HG02642 (cell line): ENCODE results near the gene QPRT.
A peak's percentile ranks its signal among the peaks of the same experiment; 100 is the strongest.
"Not testable (repeated sequence)": the region's sequence is repeated elsewhere in the genome, so short reads cannot be mapped to it uniquely, and the experiment has no call there.

Source experiments
- ATAC-seq: cut with Tn5 transposase; IDR thresholded peaks from one replicate; pipeline ENCODE4 v1.9.1; 2021; ENCODE audit warnings: mild to moderate bottlenecking; ENCODE audit not compliant: unreplicated experiment, poor library complexity

The QPRT gene

GRCh38 chr16:29710227-29711219 is 31.5 kb downstream of the QPRT start:
- ATAC-seq: no peak

- ATAC-seq: no peak
Observed at GRCh38 chr16:29712809-29713208, 33.8 kb downstream of the QPRT start.

- no peak for ATAC-seq
Observed at GRCh38 chr16:29714396-29714795, 35.4 kb downstream of the QPRT start.

DNA sequence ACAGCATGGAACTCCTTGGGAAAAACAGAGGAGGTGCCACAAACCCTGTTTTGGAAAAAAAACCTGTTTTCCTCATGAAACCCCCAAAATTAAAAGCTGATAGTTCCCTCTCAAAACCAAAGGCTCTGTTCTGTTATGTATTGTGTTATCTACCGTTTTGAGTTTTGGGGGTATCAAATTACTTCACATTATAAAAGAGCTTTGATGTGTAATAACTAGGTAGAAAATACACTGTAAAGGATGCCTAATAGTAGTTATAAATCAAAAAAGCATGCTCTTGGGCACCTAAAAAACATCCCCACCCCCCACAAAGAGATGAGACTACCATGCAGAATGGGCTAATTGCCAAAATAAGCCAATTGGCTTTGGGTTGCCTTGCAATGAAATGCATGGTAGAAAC is 36.0 kb downstream of the QPRT start:
- no peak for ATAC-seq

- no peak for ATAC-seq
Observed at GRCh38 chr16:29717113-29717512, 38.1 kb downstream of the QPRT start.

DNA sequence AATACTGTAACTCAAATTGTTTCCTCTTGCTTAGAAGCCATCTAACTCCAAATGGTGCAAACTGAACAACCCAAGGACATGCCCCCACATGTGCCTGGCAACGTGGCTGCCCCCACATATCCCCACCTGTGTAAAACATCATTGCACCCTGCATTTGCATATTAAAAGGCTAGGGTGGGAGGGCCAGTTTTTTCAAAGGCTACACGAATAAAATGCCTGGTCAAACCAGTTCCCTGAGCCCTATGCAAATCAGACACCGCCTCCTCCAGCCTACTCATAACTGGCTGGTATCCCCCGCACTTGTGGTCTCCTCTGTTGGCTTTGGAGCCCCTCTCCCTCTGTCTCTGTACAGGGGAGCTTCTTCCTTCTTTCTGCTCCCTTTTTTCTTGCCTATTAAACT is 40.1 kb downstream of the QPRT start:
- no peak for ATAC-seq

- no peak for ATAC-seq
Observed at GRCh38 chr16:29720703-29721102, 41.7 kb downstream of the QPRT start.

GRCh38 chr16:29721167-29721879 is 42.3 kb downstream of the QPRT start:
- not testable (repeated sequence) for ATAC-seq

GRCh38 chr16:29726845-29727377 is 47.9 kb downstream of the QPRT start:
- no peak for ATAC-seq

DNA sequence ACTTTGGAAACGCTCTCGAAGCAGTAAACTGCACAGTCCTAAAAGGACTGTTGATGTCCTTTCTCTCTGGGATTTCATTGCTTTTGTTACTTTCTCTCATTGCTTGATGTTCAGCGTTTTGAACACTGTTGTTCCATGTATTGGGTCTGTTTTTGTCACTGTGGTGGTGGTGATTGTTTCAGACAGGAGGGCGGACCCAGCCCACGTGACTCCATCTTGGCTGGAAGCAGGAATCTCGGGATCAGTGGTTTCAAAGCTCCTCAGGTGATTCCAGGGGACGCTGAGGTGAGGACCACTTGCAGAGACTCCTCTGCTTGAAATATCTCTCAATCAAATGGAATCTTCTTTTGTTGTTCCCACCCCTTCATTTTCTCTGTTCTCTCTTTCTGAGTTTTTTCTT is 48.5 kb downstream of the QPRT start:
- ATAC-seq: no peak

- ATAC-seq: no peak
Observed at GRCh38 chr16:29729116-29729521, 50.1 kb downstream of the QPRT start.

GRCh38 chr16:29730649-29731048 is 51.7 kb downstream of the QPRT start:
- ATAC-seq: no peak

- ATAC-seq: peak; percentile 56
Observed at GRCh38 chr16:29731768-29732601, 53.0 kb downstream of the QPRT start.

DNA sequence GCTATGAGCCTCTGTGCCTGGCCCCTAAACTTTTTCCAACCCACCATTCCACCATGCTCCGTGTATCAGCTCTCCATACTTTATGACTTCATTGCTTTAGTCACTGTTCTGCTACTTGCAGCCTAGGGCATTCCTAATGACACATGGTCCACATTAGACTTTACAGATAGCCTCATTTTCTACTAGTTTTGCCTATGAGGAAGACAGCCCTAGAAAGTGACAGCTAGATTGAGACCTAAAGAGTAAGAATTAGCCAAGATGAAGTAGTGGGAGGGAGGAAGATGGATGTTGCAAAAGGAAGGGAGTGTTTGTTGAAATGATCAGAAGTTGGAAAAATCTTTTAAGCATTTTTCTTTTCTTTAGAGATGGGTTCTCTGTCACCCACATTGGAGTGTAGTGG is 55.8 kb downstream of the QPRT start:
- ATAC-seq: no peak

- no peak for ATAC-seq
Observed at GRCh38 chr16:29736112-29736511, 57.1 kb downstream of the QPRT start.

DNA sequence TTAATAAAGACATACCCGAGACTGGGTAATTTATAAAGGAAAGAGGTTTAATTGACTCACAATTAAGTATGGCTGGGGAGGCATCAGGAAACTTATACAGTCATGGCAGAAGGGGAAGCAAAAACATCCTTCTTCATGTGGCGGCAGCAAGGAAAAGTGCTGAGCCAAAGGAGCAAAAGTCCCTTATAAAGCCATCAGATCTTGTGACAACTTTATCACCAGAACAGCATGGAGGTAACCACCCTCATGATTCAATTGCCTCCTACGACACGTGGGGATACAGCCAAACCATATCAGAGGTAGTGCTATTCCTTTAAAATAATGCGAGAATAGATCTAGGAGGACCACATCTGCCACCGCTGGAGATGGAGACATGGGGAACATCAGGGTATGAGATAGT is 57.8 kb downstream of the QPRT start:
- ATAC-seq: no peak

DNA sequence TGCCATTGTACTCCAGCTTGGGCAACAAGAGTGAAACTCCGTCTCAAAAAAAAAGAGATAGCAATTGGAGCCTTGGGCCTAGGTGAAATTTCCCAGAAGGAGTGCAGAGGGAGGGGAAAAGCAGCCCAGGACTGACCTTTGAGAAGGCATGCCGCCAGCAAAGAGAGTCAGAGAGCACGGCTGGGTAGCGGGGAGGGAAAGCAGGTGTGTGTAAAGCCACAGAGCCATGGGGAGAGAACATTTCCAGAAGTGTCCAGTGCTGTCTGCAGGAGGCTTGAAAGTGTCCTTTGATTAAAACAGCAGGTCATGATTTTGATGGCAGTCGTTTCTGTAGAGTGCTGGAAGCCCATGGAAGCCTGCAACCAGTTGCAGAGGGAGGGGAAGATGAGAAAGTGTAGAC is 58.7 kb downstream of the QPRT start:
- ATAC-seq: no peak

- no peak for ATAC-seq
Observed at GRCh38 chr16:29738514-29738913, 59.5 kb downstream of the QPRT start.

DNA sequence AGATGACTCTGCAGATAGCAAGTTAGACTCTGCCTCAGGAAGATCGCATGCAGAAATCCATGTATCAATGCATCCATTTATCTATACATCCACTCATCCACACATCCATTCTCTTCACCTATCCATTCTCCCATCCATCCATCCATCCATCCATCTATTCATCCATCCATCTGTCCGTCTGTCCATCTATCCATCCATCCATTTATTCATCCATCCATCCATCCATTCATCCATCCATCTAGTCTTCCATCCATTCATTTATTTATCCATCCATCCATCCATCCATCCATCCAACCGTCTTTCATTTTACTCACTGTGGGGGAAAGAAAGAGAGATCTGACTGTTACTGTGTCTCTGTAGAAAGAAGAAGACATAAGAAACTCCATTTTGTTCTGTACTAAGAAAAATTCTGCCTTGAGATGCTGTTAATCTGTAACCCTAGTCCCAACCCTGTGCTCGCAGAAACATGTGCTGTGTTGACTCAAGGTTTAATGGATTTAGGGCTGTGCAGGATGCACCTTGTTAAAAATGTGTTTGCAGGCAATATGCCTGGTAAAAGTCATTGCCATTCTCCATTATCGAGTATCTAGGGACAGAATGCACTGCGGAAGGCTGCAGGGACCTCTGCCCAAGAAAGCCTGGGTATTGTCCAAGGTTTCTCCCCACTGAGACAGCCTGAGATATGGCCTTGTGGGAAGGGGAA is 61.1 kb downstream of the QPRT start:
- ATAC-seq: not testable (repeated sequence)

DNA sequence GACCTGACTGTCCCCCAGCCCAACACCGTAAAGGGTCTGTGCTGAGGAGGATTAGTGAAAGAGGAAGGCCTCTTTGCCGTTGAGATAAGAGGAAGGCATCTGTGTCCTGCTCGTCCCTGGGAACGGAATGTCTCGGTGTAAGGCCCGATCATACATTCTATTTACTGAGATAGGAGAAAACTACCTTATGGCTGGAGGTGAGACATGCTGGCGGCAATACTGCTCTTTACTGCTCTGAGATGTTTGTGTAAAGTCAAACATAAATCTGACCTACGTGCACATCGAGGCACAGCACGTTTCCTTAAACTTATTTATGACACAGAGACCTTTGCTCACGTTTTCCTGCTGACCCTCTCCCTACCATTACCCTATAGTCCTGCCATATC is 61.6 kb downstream of the QPRT start:
- ATAC-seq: not testable (repeated sequence)
